ENCODE data around the gene UBE4B. TPM values are rescaled to one million over a fixed set of nuclear protein-coding genes. Genes with fewer than 3 reads are reported as not detected.

Gene UBE4B
- total and polyA plus RNA-seq, 2 of the 13 experiments (the other 11 are each of a cell fraction or from before 2014, with no cell fraction given): 15.2 to 24.8 TPM

DNA sequence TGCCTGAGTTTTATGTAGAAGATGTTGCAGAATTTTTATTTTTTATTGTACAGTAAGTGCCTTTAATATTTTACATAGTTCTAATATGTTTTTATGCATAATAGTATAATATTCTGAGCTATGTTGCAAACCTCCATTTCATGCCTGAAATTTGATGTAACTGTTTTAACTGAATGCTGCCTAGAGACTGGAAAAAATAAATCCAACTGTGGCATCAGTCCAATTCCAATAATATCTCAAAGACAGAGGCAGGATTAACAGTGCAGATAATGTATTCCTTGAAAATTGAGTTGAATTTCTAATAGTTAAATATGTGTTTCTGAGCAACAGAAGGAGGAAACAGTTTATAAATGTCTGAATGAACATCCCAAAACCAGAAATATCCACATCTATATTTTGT, 116.5 kb downstream of the UBE4B start:
- ATAC-seq: no peak
- H3K4me2 ChIP-seq (ENCODE audit: low read depth, low read length): no peak overlapping the region
- H3K4me3 ChIP-seq (replicated peaks in 1 of 3; ENCODE audit: insufficient read depth in 1 of 3, low read depth in 2 of 3, low read length in 3 of 3): no peak overlapping the region
- H3K9ac ChIP-seq (ENCODE audit: insufficient read depth, low read depth, low read length): no peak overlapping the region
- TF ChIP-seq ZNF329 (CRISPR knock-in tag; IDR thresholded peaks at IDR 0.05; ENCODE audit: low read depth): no peak
- H4K20me1 ChIP-seq (ENCODE audit: insufficient read depth, low read length): no peaks in the 10 kb centered on the region
- intact Hi-C loops (cut with micrococcal nuclease; ENCODE audit: unreplicated experiment) (no loop called here), in situ Hi-C loops (cut with HindIII; ENCODE audit: extremely low pct_ligation_motif_present, low pct_unique_long_range_greater_than_20kb) (no loop called here)
- ChIA-PET CTCF (ENCODE audit: low intra/inter-chr PET ratio, low total read pairs) (no interaction called here), POLR2A (no interaction called here)
- no peak overlapping the region for H3K27ac ChIP-seq (ENCODE audit: extremely low read length, insufficient read depth, low read length)
- H3K4me1 ChIP-seq (ENCODE audit: insufficient read depth, low read length): peaks cover 7% of the 10 kb centered on the region
- DNase-seq (ENCODE audit: low spot score): no peak
- peaks cover 0 to 11% of the 10 kb centered on the region in 2 experiments for H3K36me3 ChIP-seq (replicated peaks in 1 of 2; ENCODE audit: control insufficient read depth in 1 of 2, insufficient read depth in 2 of 2, low read length in 2 of 2)
- no peaks in the 10 kb centered on the region for H3K9me3 ChIP-seq (ENCODE audit: low read length)
- no peaks in the 10 kb centered on the region for H3K27me3 ChIP-seq (ENCODE audit: control insufficient read depth in 1 of 2, insufficient read depth in 2 of 2, low read length in 2 of 2)
- H3K79me2 ChIP-seq (ENCODE audit: insufficient read depth, low read length): no peaks in the 10 kb centered on the region
- no peak for FAIRE-seq
- no peak overlapping the region for H2AFZ ChIP-seq (ENCODE audit: low read length)
- BruUV-seq (replicated peaks): no TSS peak

DNA sequence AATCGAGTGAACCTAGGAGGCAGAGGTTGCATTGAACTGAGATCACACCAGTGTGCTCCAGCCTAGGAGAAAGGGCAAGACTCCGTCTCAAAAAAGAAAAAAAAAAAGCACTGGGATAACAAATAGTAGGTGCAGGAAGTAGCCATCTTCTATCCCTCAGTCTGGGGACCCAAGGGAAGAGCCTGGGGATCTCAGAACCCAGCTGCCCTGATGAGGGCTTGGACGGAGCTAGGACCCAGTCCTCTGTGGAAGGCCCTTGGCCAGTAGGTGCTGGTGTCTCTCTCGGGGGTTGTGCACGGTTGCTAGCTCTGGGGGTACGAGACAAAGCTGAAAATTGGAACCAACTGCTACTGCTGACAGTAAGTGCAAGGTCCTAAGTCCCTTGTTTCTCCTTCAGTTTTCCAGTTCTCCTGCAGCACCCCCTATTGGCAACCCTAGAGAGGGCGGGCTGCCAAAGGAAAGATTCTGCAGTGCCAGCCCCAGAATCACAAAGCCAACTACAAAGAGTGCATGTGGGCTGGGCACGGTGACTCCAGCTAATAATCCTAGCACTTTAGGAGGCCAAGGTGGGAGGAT, 120.0 kb downstream of the UBE4B start:
- POLR2A ChIA-PET: interaction anchor here (0.6 kb wide), 1 partner anchor 421 kb away, joined by 4 read pairs; no protein-coding TSS in a partner anchor
- H3K27ac ChIP-seq (ENCODE audit: extremely low read length, insufficient read depth, low read length): peak overlapping the region; percentile 38
- peak; percentile 42 for FAIRE-seq
- no peak for TF ChIP-seq ZNF777 (CRISPR knock-in tag; IDR thresholded peaks at IDR 0.05)
- TF ChIP-seq HNF4G (IDR thresholded peaks at IDR 0.05; ENCODE audit: borderline replicate concordance, low read depth, low read length): peak; percentile 40; the same call in 1 of the 2 replicates
- TF ChIP-seq HNF4G (CRISPR knock-in tag; IDR thresholded peaks at IDR 0.05; ENCODE audit: borderline replicate concordance, low read depth): no peak
- TF ChIP-seq, protein P1, sequence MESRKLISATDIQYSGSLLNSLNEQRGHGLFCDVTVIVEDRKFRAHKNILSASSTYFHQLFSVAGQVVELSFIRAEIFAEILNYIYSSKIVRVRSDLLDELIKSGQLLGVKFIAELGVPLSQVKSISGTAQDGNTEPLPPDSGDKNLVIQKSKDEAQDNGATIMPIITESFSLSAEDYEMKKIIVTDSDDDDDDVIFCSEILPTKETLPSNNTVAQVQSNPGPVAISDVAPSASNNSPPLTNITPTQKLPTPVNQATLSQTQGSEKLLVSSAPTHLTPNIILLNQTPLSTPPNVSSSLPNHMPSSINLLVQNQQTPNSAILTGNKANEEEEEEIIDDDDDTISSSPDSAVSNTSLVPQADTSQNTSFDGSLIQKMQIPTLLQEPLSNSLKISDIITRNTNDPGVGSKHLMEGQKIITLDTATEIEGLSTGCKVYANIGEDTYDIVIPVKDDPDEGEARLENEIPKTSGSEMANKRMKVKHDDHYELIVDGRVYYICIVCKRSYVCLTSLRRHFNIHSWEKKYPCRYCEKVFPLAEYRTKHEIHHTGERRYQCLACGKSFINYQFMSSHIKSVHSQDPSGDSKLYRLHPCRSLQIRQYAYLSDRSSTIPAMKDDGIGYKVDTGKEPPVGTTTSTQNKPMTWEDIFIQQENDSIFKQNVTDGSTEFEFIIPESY (CRISPR knock-in tag; IDR thresholded peaks at IDR 0.05): peak; percentile 90
- no peak for TF ChIP-seq THYN1 (CRISPR knock-in tag; IDR thresholded peaks at IDR 0.05; ENCODE audit: borderline replicate concordance, low read depth)
- TF ChIP-seq SMC3 (IDR thresholded peaks at IDR 0.05; ENCODE audit: low read length): peak; percentile 48; the same call in 1 of the 2 replicates
- peak; percentile 30; the same call in 1 of the 2 replicates for TF ChIP-seq RAD21 (CRISPR knock-in tag; IDR thresholded peaks at IDR 0.05)
- peak; percentile 69 for TF ChIP-seq STAG1 (CRISPR knock-in tag; IDR thresholded peaks at IDR 0.05)
- TF ChIP-seq, protein P2, sequence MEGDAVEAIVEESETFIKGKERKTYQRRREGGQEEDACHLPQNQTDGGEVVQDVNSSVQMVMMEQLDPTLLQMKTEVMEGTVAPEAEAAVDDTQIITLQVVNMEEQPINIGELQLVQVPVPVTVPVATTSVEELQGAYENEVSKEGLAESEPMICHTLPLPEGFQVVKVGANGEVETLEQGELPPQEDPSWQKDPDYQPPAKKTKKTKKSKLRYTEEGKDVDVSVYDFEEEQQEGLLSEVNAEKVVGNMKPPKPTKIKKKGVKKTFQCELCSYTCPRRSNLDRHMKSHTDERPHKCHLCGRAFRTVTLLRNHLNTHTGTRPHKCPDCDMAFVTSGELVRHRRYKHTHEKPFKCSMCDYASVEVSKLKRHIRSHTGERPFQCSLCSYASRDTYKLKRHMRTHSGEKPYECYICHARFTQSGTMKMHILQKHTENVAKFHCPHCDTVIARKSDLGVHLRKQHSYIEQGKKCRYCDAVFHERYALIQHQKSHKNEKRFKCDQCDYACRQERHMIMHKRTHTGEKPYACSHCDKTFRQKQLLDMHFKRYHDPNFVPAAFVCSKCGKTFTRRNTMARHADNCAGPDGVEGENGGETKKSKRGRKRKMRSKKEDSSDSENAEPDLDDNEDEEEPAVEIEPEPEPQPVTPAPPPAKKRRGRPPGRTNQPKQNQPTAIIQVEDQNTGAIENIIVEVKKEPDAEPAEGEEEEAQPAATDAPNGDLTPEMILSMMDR (CRISPR knock-in tag; IDR thresholded peaks at IDR 0.05): peak; percentile 74
- peak; percentile 68 for TF ChIP-seq HNF4A (CRISPR knock-in tag; IDR thresholded peaks at IDR 0.05)

More for the DNA sequence above, 120.0 kb downstream of the UBE4B start:
- Histone ChIP-seq H3K9me3 (ENCODE audit: low read length) (no peaks in the 10 kb centered on the region), H3K9ac (ENCODE audit: insufficient read depth, low read depth, low read length) (no peak overlapping the region), H3K4me2 (ENCODE audit: low read depth, low read length) (no peak overlapping the region), H3K4me3 (replicated peaks in 1 of 3; ENCODE audit: insufficient read depth in 1 of 3, low read depth in 2 of 3, low read length in 3 of 3) (no peak overlapping the region), H3K4me1 (ENCODE audit: insufficient read depth, low read length) (peaks cover 7% of the 10 kb centered on the region), H3K79me2 (ENCODE audit: insufficient read depth, low read length) (no peaks in the 10 kb centered on the region), H3K36me3 (replicated peaks in 1 of 2; ENCODE audit: control insufficient read depth in 1 of 2, insufficient read depth in 2 of 2, low read length in 2 of 2) (peaks cover 0 to 3% of the 10 kb centered on the region in 2 experiments; a peak in 2 of 5 replicates), H2AFZ (ENCODE audit: low read length) (no peak overlapping the region), H4K20me1 (ENCODE audit: insufficient read depth, low read length) (no peaks in the 10 kb centered on the region), H3K27me3 (ENCODE audit: control insufficient read depth in 1 of 2, insufficient read depth in 2 of 2, low read length in 2 of 2) (no peaks in the 10 kb centered on the region)
- WGBS (ENCODE audit: low lambda C conversion rate): 95% methylated on average over 8 of the region's 8 CpGs
- intact Hi-C loops (cut with micrococcal nuclease; ENCODE audit: unreplicated experiment): loop anchor here (5.0 kb wide), 1 partner anchor 200 kb away; no protein-coding TSS in a partner anchor
- no TSS peak for BruUV-seq (replicated peaks)
- DNase-seq (ENCODE audit: low spot score) (no peak), ATAC-seq (peak; percentile 79)
- CTCF ChIA-PET (ENCODE audit: low intra/inter-chr PET ratio, low total read pairs): no interaction called here
- in situ Hi-C loops (cut with HindIII; ENCODE audit: extremely low pct_ligation_motif_present, low pct_unique_long_range_greater_than_20kb): no loop called here

Data from HepG2 (cell line).